GM21447 (cell line): ENCODE results near the gene UBIAD1.
"Not testable (repeated sequence)": the region's sequence is repeated elsewhere in the genome, so short reads cannot be mapped to it uniquely, and the experiment has no call there.

ENCODE experiments used
- ATAC-seq: cut with Tn5 transposase; IDR thresholded peaks from one replicate; pipeline ENCODE4 v1.9.1; 2021; ENCODE audit not compliant: unreplicated experiment

UBIAD1 gene

GRCh38 chr1:11279152-11279551 lies 6.2 kb downstream of the UBIAD1 start:
- ATAC-seq, result no peak

GRCh38 chr1:11279630-11280029 lies 6.6 kb downstream of the UBIAD1 start:
- no peak for ATAC-seq

- peak; percentile 74 for ATAC-seq
Observed at GRCh38 chr1:11280719-11281376, 7.8 kb downstream of the UBIAD1 start.

- ATAC-seq, result no peak
Observed at GRCh38 chr1:11281518-11282331, 8.7 kb downstream of the UBIAD1 start.

GRCh38 chr1:11283151-11283550 lies 10.2 kb downstream of the UBIAD1 start:
- ATAC-seq, result no peak

GRCh38 chr1:11284784-11285183 lies 11.8 kb downstream of the UBIAD1 start:
- no peak for ATAC-seq

GRCh38 chr1:11285883-11286734 lies 13.1 kb downstream of the UBIAD1 start:
- no peak for ATAC-seq

GRCh38 chr1:11286735-11287410 lies 13.9 kb downstream of the UBIAD1 start:
- no peak for ATAC-seq

- ATAC-seq, result no peak
Observed at GRCh38 chr1:11289064-11289463, 16.1 kb downstream of the UBIAD1 start.

GRCh38 chr1:11291049-11291448 lies 18.1 kb downstream of the UBIAD1 start:
- no peak for ATAC-seq

- no peak for ATAC-seq
Observed at GRCh38 chr1:11293856-11294255, 20.9 kb downstream of the UBIAD1 start.

- ATAC-seq, result no peak
Observed at GRCh38 chr1:11294951-11295350, 22.0 kb downstream of the UBIAD1 start.

- no peak for ATAC-seq
Observed at GRCh38 chr1:11295905-11296304, 22.9 kb downstream of the UBIAD1 start.

- ATAC-seq, result not testable (repeated sequence)
Observed at GRCh38 chr1:11297774-11298173, 24.8 kb downstream of the UBIAD1 start.

- ATAC-seq, result no peak
Observed at GRCh38 chr1:11298390-11299224, 25.6 kb downstream of the UBIAD1 start.

- ATAC-seq, result no peak
Observed at GRCh38 chr1:11299225-11299574, 26.2 kb downstream of the UBIAD1 start.

GRCh38 chr1:11301601-11302000 lies 28.6 kb downstream of the UBIAD1 start:
- no peak for ATAC-seq

GRCh38 chr1:11302366-11302765 lies 29.4 kb downstream of the UBIAD1 start:
- ATAC-seq, result no peak

GRCh38 chr1:11305516-11305915 lies 32.5 kb downstream of the UBIAD1 start:
- ATAC-seq, result not testable (repeated sequence)

GRCh38 chr1:11307852-11308251 lies 34.9 kb downstream of the UBIAD1 start:
- ATAC-seq, result no peak
